HCT116 (cell line): ENCODE data around the gene NLRP6. TPM values are rescaled to one million over a fixed set of nuclear protein-coding genes. Genes with fewer than 3 reads are reported as not detected.

Experiments used
- ATAC-seq: fragments of 200-7000 bp; cut with Tn5 transposase; 2 replicates; pipeline ENCODE4 v1.9.1; 2020; ENCODE audit warnings: mild to moderate bottlenecking, moderate library complexity
- BruUV-seq: library from RNA; stranded (reverse); fragments of 400-500 nt; replicated peaks from 2 replicates; lab custom pipeline; 2021; lab: Mats Ljungman, UMichigan
- CTCF ChIA-PET: fragments of 300-600 bp; sonication (Branson Sonifier 250); formaldehyde crosslinking; loops from one replicate; lab custom pipeline; 2021; ENCODE audit warnings: antibody characterized with exemption; lab: Charles Lee
- POLR2A ChIA-PET: fragments of 300-600, 350-600 bp; sonication (Branson Sonifier 250); formaldehyde crosslinking; loops from one replicate; lab custom pipeline; 2021; ENCODE audit warnings: antibody characterized with exemption; lab: Charles Lee
- RAD21 ChIA-PET, 2 experiments: fragments of 300-600 bp; sonication (Branson Sonifier 250); formaldehyde crosslinking; loops; one replicate each; lab custom pipeline; 2023; ENCODE audit warnings: low total read pairs in 2 of 2; ENCODE audit not compliant: uncharacterized antibody in 2 of 2, unreplicated experiment in 2 of 2, low non-redundant PET in 1 of 2; lab: Charles Lee
- DNase-seq: peaks from one replicate; pipeline ENCODE4 v3.0.0-alpha.2; 2010; ENCODE audit warnings: low read depth, low spot score
- H2AFZ ChIP-seq: fragments of 200-600 bp; shearing (Covaris generic), sonication (generic); 2 replicates; pipeline ENCODE4 v1.6.1; 2017; ENCODE audit warnings: low read depth, mixed run types, mixed read lengths, antibody characterized with exemption, low read length; ENCODE audit not compliant: poor library complexity, severe bottlenecking
- H3K27ac ChIP-seq: 2 replicates; pipeline ENCODE4 v1.5.1; 2012; ENCODE audit warnings: low read depth, low read length
- H3K27me3 ChIP-seq: fragments of 200-600 bp; sonication (generic); 2 replicates; pipeline ENCODE4 v1.6.1; 2016; ENCODE audit warnings: mixed run types, low read length, mixed read lengths; ENCODE audit not compliant: insufficient read depth
- H3K36me3 ChIP-seq, 2 experiments: fragments of 200-500 bp in 1 of 2; fragments of 200-600 bp in 1 of 2; sonication (Bioruptor generic) in 1 of 2; sonication (generic) in 1 of 2; 2 replicates each; pipeline versions ENCODE4 v1.5.1 to v1.6.1; 2014 to 2016; ENCODE audit warnings: low read length in 2 of 2, inconsistent platforms in 1 of 2, mixed read lengths in 1 of 2, mixed run types in 1 of 2; ENCODE audit not compliant: insufficient read depth in 2 of 2, control insufficient read depth in 1 of 2
- H3K4me1 ChIP-seq, 2 experiments: fragments of 200-600 bp in 1 of 2; sonication (generic) in 1 of 2; 2 replicates each; pipeline versions ENCODE4 v1.5.1 to v1.6.1; 2012 to 2017; ENCODE audit warnings: low read length in 2 of 2, inconsistent platforms in 1 of 2, mild to moderate bottlenecking in 1 of 2, mixed read lengths in 1 of 2, mixed run types in 1 of 2, moderate library complexity in 1 of 2; ENCODE audit not compliant: insufficient read depth in 2 of 2, control insufficient read depth in 1 of 2
- H3K4me2 ChIP-seq: fragments of 200-600 bp; sonication (generic); 2 replicates; pipeline ENCODE4 v1.6.1; 2017; ENCODE audit warnings: mixed run types, low read length, mixed read lengths
- H3K4me3 ChIP-seq, 2 experiments: fragments of 200-600 bp in 1 of 2; sonication (generic) in 1 of 2; replicated peaks in 1 of 2; 2 replicates each; pipeline ENCODE4 v1.5.1; 2011 to 2016; ENCODE audit warnings: low read length in 2 of 2, control low read depth in 1 of 2, low read depth in 1 of 2, mild to moderate bottlenecking in 1 of 2, mixed read lengths in 1 of 2, mixed run types in 1 of 2
- H3K79me2 ChIP-seq: fragments of 200-600 bp; sonication (generic); 2 replicates; pipeline ENCODE4 v1.6.1; 2017; ENCODE audit warnings: mild to moderate bottlenecking, mixed run types, low read length, moderate library complexity, mixed read lengths; ENCODE audit not compliant: insufficient read depth
- H3K9ac ChIP-seq: fragments of 200-600 bp; sonication (generic); 2 replicates; pipeline ENCODE4 v1.6.1; 2016; ENCODE audit warnings: low read length, mixed read lengths
- H3K9me2 ChIP-seq: fragments of 200-600 bp; sonication (generic), shearing (Covaris generic); 2 replicates; pipeline ENCODE4 v1.6.1; 2017; ENCODE audit warnings: mixed run types, mild to moderate bottlenecking, moderate library complexity; ENCODE audit not compliant: insufficient read depth
- H3K9me3 ChIP-seq, 2 experiments: fragments of 200-500 bp in 1 of 2; fragments of 200-600 bp in 1 of 2; sonication (Bioruptor generic) in 1 of 2; sonication (generic) in 1 of 2; 2 replicates each; pipeline ENCODE4 v1.6.1; 2014 to 2017; ENCODE audit warnings: low read length in 2 of 2, mixed read lengths in 2 of 2, inconsistent platforms in 1 of 2, low read depth in 1 of 2, mild to moderate bottlenecking in 1 of 2, mixed run types in 1 of 2, moderate library complexity in 1 of 2; ENCODE audit not compliant: control insufficient read depth in 1 of 2, insufficient read depth in 1 of 2
- H4K20me1 ChIP-seq: fragments of 200-600 bp; sonication (generic), shearing (Covaris generic); 2 replicates; pipeline ENCODE4 v1.6.1; 2017; ENCODE audit warnings: mixed run types, mild to moderate bottlenecking, moderate library complexity; ENCODE audit not compliant: insufficient read depth
- CBX3 ChIP-seq: IDR thresholded peaks from 2 replicates; pipeline ENCODE4 v1.6.1; 2012; ENCODE audit warnings: low read depth
- CEBPB ChIP-seq: IDR thresholded peaks from 2 replicates; pipeline ENCODE4 v1.6.1; 2012; ENCODE audit warnings: low read depth
- EGR1 ChIP-seq: IDR thresholded peaks from 2 replicates; pipeline ENCODE4 v1.6.1; 2012; ENCODE audit warnings: low read depth
- EZH2phosphoT487 ChIP-seq: fragments of 200-600 bp; IDR thresholded peaks from 2 replicates; pipeline ENCODE4 v1.6.1; 2018; ENCODE audit warnings: antibody characterized with exemption, borderline replicate concordance
- FOSL1 ChIP-seq: IDR thresholded peaks from 2 replicates; pipeline ENCODE4 v1.6.1; 2012; ENCODE audit warnings: low read depth
- JUND ChIP-seq: IDR thresholded peaks from 2 replicates; pipeline ENCODE4 v1.6.1; 2012
- POLR2A ChIP-seq: IDR thresholded peaks from 2 replicates; pipeline ENCODE4 v1.7.0; 2011; ENCODE audit warnings: borderline replicate concordance; ENCODE audit not compliant: insufficient read depth, insufficient read length; ENCODE audit errors: extremely low read depth
- POLR2AphosphoS5 ChIP-seq: IDR thresholded peaks from 2 replicates; pipeline ENCODE4 v1.6.1; 2011; ENCODE audit warnings: mild to moderate bottlenecking, low read depth, low read length, moderate library complexity
- RAD21 ChIP-seq: IDR thresholded peaks from 2 replicates; pipeline ENCODE4 v1.6.1; 2012; ENCODE audit warnings: low read depth, mild to moderate bottlenecking
- SIN3A ChIP-seq: IDR thresholded peaks from 2 replicates; pipeline ENCODE4 v1.6.1; 2012; ENCODE audit warnings: low read depth
- SP1 ChIP-seq: IDR thresholded peaks from 2 replicates; pipeline ENCODE4 v1.6.1; 2012; ENCODE audit warnings: low read depth
- SRF ChIP-seq: IDR thresholded peaks from 2 replicates; pipeline ENCODE4 v1.6.1; 2012; ENCODE audit warnings: low read depth
- TCF7L2 ChIP-seq: IDR thresholded peaks from 2 replicates; pipeline ENCODE4 v1.7.0; 2011; ENCODE audit warnings: borderline replicate concordance, inconsistent platforms; ENCODE audit not compliant: insufficient read depth, insufficient read length; ENCODE audit errors: extremely low read depth
- YY1 ChIP-seq: IDR thresholded peaks from 2 replicates; pipeline ENCODE4 v1.6.1; 2011; ENCODE audit warnings: low read length, low read depth, moderate library complexity, mild to moderate bottlenecking; ENCODE audit not compliant: insufficient replicate concordance; ENCODE audit errors: extremely low read depth
- ZNF274 ChIP-seq: fragments of 200-500 bp; sonication (Bioruptor generic); IDR thresholded peaks from 2 replicates; pipeline ENCODE4 v1.6.1; 2014; ENCODE audit warnings: mild to moderate bottlenecking, low read depth, low read length, inconsistent platforms
- intact Hi-C: fragments of 100-400 bp; cut with micrococcal nuclease; formaldehyde crosslinking; loops from 2 replicates; pipeline ENCODE4 v1.10.0; 2022
- total RNA-seq: library from RNA; stranded (reverse); gene quantifications from one replicate; pipeline ENCODE4 v1.2.1, GENCODE V29; 2021; ENCODE audit not compliant: unreplicated experiment
- TF ChIP-seq, protein P1 (sequence below), 3 experiments: fragments of 200-600 bp in 1 of 3; sonication (generic) in 1 of 3; IDR thresholded peaks in 2 of 3; conservative IDR thresholded peaks in 1 of 3; 2 replicates each; pipeline ENCODE4 v1.5.1; 2012 to 2017; ENCODE audit warnings: low read depth in 2 of 3, low read length in 2 of 3, antibody characterized with exemption in 1 of 3, borderline replicate concordance in 1 of 3, control low read depth in 1 of 3, mild to moderate bottlenecking in 1 of 3, mixed read lengths in 1 of 3, mixed run types in 1 of 3, moderate library complexity in 1 of 3; ENCODE audit not compliant: insufficient read depth in 1 of 3

The NLRP6 gene
- total RNA-seq, 1 experiment from 2014 or later: not detected

GRCh38 chr11:266676-267439 is 11.3 kb upstream of the NLRP6 start:
- RAD21 ChIA-PET: no interaction called here
- H4K20me1 ChIP-seq: no peaks in the 10 kb centered on the region
- H3K27me3 ChIP-seq: no peaks in the 10 kb centered on the region
- DNase-seq (no peak), ATAC-seq (peak; percentile 74)
- no peak overlapping the region for H3K4me3 ChIP-seq
- intact Hi-C loops: no loop called here
- no peaks in the 10 kb centered on the region for H3K9me3 ChIP-seq
- POLR2A ChIA-PET: no interaction called here
- BruUV-seq: no TSS peak
- no peaks in the 10 kb centered on the region for H3K36me3 ChIP-seq
- H3K79me2 ChIP-seq: no peaks in the 10 kb centered on the region
- no peak overlapping the region for H3K27ac ChIP-seq
- H3K9ac ChIP-seq: no peak overlapping the region
- no peak overlapping the region for H2AFZ ChIP-seq
- CTCF ChIA-PET: interaction anchor here (1.1 kb wide), 1 partner anchor 16 kb away, joined by 3 read pairs; no protein-coding TSS in a partner anchor
- TF ChIP-seq SIN3A (no peak), YY1 (no peak), SP1 (no peak)
- H3K9me2 ChIP-seq: no peaks in the 10 kb centered on the region
- peak overlapping the region; percentile 53; the same call in 1 of the 2 replicates for H3K4me2 ChIP-seq
- peaks cover 8 to 12% of the 10 kb centered on the region in 2 experiments for H3K4me1 ChIP-seq

GRCh38 chr11:267491-267994 is 10.7 kb upstream of the NLRP6 start:
- Histone ChIP-seq H2AFZ (peak overlapping the region; percentile 61), H3K27ac (peak overlapping the region; percentile 31; the same call in 1 of the 2 replicates)

More at GRCh38 chr11:267491-267994, 10.7 kb upstream of the NLRP6 start:
- H3K9me2 ChIP-seq: no peaks in the 10 kb centered on the region
- intact Hi-C loops: no loop called here
- DNase-seq: no peak
- no peaks in the 10 kb centered on the region for H3K79me2 ChIP-seq
- peak overlapping the region; percentile 25; the same call in 1 of the 2 replicates for H3K4me2 ChIP-seq
- H3K36me3 ChIP-seq: no peaks in the 10 kb centered on the region
- peaks cover 8 to 12% of the 10 kb centered on the region in 2 experiments for H3K4me1 ChIP-seq
- CTCF ChIA-PET: interaction anchor here (1.1 kb wide), 1 partner anchor 17 kb away, joined by 3 read pairs; no protein-coding TSS in a partner anchor
- peak; percentile 65 for ATAC-seq
- no peak overlapping the region for H3K4me3 ChIP-seq
- no peaks in the 10 kb centered on the region for H3K27me3 ChIP-seq
- BruUV-seq: no TSS peak
- H3K9me3 ChIP-seq: no peaks in the 10 kb centered on the region
- no peak overlapping the region for H3K9ac ChIP-seq
- POLR2A ChIA-PET: no interaction called here
- RAD21 ChIA-PET: interaction anchor here in 1 of 2 experiments (0.6 kb wide), 1 partner anchor 17 kb away, joined by 9 read pairs; no protein-coding TSS in a partner anchor
- TF ChIP-seq YY1: no peak
- no peak for TF ChIP-seq CBX3
- TF ChIP-seq EZH2phosphoT487: no peak
- TF ChIP-seq POLR2A: no peak
- TF ChIP-seq TCF7L2: no peak
- no peak for TF ChIP-seq POLR2AphosphoS5
- no peak for TF ChIP-seq ZNF274
- no peak for TF ChIP-seq FOSL1
- no peak for TF ChIP-seq EGR1
- no peak for TF ChIP-seq SP1
- no peak for TF ChIP-seq RAD21
- no peak for TF ChIP-seq JUND
- TF ChIP-seq, protein P1, sequence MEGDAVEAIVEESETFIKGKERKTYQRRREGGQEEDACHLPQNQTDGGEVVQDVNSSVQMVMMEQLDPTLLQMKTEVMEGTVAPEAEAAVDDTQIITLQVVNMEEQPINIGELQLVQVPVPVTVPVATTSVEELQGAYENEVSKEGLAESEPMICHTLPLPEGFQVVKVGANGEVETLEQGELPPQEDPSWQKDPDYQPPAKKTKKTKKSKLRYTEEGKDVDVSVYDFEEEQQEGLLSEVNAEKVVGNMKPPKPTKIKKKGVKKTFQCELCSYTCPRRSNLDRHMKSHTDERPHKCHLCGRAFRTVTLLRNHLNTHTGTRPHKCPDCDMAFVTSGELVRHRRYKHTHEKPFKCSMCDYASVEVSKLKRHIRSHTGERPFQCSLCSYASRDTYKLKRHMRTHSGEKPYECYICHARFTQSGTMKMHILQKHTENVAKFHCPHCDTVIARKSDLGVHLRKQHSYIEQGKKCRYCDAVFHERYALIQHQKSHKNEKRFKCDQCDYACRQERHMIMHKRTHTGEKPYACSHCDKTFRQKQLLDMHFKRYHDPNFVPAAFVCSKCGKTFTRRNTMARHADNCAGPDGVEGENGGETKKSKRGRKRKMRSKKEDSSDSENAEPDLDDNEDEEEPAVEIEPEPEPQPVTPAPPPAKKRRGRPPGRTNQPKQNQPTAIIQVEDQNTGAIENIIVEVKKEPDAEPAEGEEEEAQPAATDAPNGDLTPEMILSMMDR (IDR thresholded peaks at IDR 0.05 in 2 of 3, conservative IDR thresholded peaks at IDR 0.05 in 1 of 3; ENCODE audit: borderline replicate concordance in 1 of 3, insufficient read depth in 1 of 3, low read depth in 2 of 3, low read length in 2 of 3): no peak
- TF ChIP-seq CEBPB: no peak
- no peak for TF ChIP-seq SRF
- TF ChIP-seq, all 23 proteins: peak for 0
- no peaks in the 10 kb centered on the region for H4K20me1 ChIP-seq
